GM10248 (cell line): ENCODE measurements around the gene MGLL.

Source experiments
- CTCF ChIA-PET: fragments of 300-600 bp; sonication (Branson Sonifier 250); formaldehyde crosslinking; extraction: SDS; loops from one replicate; lab custom pipeline; 2021; ENCODE audit warnings: antibody characterized with exemption; lab: Yijun Ruan, JAX
- POLR2A ChIA-PET: fragments of 350-650 bp; sonication (Branson Sonifier 250); formaldehyde crosslinking; extraction: SDS; loops from one replicate; lab custom pipeline; 2020; ENCODE audit warnings: antibody characterized with exemption; lab: Yijun Ruan, JAX
- DNase-seq: peaks from one replicate; pipeline ENCODE4 v3.0.0; 2012; ENCODE audit errors: extremely low spot score
- TF ChIP-seq, protein P1 (sequence below): IDR thresholded peaks from 2 replicates; pipeline ENCODE4 v1.5.1; 2012; ENCODE audit warnings: mild to moderate bottlenecking, low read depth; ENCODE audit errors: extremely low read depth, missing control alignments, control extremely low read depth

MGLL gene

DNA sequence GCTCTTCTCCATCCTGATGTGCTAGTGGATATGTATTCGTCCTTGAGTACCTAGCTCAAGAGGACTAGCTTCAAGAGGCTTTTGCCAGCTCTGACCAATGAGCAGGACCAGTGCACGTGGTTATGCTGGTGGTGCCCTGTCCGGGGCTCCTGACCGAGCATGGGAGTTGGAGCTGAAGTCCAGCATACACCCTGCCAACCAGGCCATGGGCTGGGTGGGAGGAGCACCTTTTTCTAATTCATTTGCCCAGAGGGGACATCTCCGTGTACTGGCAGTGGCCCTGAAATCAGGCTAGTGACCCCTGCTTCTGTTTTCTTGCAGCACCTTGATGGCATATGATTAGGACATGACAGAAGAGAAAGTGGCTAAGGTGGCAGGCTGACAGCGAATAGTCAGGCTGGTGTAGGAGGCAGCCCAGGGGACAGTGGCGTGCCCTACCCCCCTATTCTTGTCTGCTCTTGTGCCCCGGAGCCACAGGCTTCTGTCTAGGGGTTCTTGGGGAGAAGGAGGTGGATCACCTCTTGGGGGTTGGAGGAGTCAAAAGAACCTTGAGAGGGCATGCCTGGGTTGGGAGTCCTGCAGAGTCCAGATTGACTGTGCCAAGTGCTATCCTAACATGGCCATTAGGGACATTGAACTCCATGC is 176.8 kb downstream of the MGLL start:
- POLR2A ChIA-PET, result no interaction called here
- TF ChIP-seq, protein P1, sequence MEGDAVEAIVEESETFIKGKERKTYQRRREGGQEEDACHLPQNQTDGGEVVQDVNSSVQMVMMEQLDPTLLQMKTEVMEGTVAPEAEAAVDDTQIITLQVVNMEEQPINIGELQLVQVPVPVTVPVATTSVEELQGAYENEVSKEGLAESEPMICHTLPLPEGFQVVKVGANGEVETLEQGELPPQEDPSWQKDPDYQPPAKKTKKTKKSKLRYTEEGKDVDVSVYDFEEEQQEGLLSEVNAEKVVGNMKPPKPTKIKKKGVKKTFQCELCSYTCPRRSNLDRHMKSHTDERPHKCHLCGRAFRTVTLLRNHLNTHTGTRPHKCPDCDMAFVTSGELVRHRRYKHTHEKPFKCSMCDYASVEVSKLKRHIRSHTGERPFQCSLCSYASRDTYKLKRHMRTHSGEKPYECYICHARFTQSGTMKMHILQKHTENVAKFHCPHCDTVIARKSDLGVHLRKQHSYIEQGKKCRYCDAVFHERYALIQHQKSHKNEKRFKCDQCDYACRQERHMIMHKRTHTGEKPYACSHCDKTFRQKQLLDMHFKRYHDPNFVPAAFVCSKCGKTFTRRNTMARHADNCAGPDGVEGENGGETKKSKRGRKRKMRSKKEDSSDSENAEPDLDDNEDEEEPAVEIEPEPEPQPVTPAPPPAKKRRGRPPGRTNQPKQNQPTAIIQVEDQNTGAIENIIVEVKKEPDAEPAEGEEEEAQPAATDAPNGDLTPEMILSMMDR, result no peak
- no peak for DNase-seq
- CTCF ChIA-PET, result interaction anchor here (1.3 to 3.3 kb wide), 3 partner anchors 10 to 12 kb away, joined by 3 to 11 read pairs (median 6); no protein-coding TSS in a partner anchor

GRCh38 chr3:127644641-127645370 is 177.5 kb downstream of the MGLL start:
- ChIA-PET POLR2A (no interaction called here), CTCF (interaction anchor here (1.3 to 3.3 kb wide), 5 partner anchors 7 to 12 kb away, joined by 3 to 18 read pairs (median 6); no protein-coding TSS in a partner anchor)
- DNase-seq, result no peak
- TF ChIP-seq, protein P1, result no peak

DNA sequence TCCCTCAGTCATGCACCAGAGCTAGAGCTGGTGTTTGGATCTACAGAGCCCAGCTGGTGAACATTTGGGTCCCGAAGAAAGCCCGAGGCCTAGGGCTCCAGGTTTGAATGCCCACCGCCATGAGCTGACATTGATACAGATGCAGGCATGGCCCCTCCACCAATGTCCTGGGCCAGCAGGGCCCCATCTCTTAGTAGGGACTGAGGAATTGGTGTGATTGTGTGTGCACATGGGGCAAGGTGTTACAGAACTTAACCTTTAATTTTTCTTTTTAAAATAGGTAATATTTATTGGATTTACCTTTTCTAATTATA is 182.3 kb downstream of the MGLL start:
- DNase-seq, result no peak
- POLR2A ChIA-PET, result no interaction called here
- TF ChIP-seq, protein P1, result no peak
- CTCF ChIA-PET, result interaction anchor here (1.2 to 1.6 kb wide), 2 partner anchors 11 to 13 kb away, joined by 4 to 7 read pairs; no protein-coding TSS in a partner anchor

DNA sequence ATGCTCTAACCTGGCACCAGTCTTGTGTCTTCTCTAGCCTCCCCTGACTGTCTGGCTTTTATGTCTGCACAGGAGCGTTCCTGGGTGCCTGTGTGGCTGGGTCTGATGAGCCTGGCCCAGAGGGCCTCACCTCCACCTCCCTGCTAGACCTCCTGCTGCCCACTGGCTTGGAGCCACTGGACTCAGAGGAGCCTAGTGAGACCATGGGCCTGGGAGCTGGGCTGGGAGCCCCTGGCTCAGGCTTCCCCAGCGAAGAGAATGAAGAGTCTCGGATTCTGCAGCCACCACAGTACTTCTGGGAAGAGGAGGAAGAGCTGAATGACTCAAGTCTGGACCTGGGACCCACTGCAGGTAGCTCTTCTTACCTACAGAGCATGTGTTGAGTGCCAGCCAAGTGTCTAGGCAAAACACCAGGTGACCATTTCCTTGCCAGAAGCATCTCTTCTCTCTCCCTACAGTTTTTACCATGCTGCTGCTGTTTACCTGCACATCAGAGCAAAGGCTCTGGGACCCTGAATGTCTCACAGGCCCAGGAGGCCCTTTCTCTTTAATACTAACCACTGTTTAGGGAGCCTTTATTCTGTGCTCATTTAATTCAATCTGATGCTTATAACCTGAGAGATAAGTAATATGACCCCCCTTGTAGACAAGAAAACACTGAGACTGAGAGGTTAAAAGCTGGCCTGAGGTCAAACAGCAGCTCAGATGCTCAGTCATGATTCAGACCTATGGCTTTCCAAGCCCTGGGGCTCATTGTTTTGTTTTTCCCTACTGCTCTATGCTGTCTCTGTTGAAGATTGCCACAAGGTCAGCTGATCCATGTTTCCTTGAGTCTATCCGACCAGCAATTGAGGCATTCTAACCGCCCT is 182.9 kb downstream of the MGLL start:
- no peak for DNase-seq
- ChIA-PET CTCF (interaction anchor here (1.2 to 1.6 kb wide), 3 partner anchors 8 to 14 kb away, joined by 3 to 7 read pairs (median 4); no protein-coding TSS in a partner anchor), POLR2A (no interaction called here)

More for the DNA sequence above, 182.9 kb downstream of the MGLL start:
- TF ChIP-seq, protein P1, result no peak
